T47D (cell line): ENCODE results near the gene HAPLN1.

Source experiments
- DNase-seq, 2 experiments: peaks; one replicate each; pipeline versions ENCODE4 v3.0.0 to v3.0.0-alpha.2; 2011 to 2012; ENCODE audit warnings: low read depth in 1 of 2, low spot score in 1 of 2
- JUND ChIP-seq: IDR thresholded peaks from 2 replicates; pipeline ENCODE4 v1.6.1; 2012; ENCODE audit warnings: low read depth
- in situ Hi-C: cut with HindIII; loops from 2 replicates; pipeline ENCODE4 v1.10.0; 2016; ENCODE audit warnings: low sequenced_read_pairs, low pct_unique_long_range_greater_than_20kb

Gene HAPLN1

DNA sequence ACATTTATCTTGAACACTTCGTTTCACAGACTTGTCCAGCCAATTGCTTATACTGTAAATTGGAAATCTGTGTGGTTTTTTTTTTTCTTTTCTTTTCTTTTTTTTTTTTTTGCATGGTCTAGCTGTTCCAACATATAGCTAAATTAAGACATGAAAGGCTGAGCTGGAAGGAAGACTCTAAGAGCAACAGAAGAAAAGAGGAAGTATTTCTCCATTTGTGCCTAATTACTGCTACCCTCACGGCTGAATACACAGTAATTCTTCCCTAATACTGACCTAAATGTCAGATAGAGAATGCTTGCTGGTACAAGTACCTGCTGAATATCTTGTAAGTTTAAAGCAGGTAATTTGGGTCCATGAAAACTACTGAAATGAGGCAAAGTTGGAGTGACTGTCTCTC is 11.0 kb upstream of the HAPLN1 start:
- in situ Hi-C loops, result no loop called here
- no peak for DNase-seq
- TF ChIP-seq JUND, result no peak

DNA sequence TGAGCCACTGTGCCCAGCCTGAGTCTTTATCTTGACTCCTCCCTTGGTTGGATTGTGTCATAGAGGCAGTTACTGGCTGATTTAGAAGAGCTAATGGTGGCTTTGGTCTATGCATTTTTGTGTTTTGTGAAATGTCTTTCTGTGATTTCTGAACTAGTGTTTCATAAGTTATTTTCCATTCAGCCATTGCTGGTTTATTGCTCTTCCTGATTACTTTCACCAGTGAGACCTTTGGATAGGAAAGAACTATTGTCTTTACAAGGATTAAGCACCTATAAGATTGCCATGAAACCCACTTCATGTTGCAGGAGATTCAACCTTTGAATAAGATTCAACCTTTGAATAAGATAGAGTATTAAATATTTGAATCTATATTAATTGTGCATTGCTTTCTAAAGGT is 8.7 kb upstream of the HAPLN1 start:
- TF ChIP-seq JUND, result no peak
- in situ Hi-C loops, result no loop called here
- DNase-seq, result no peak

DNA sequence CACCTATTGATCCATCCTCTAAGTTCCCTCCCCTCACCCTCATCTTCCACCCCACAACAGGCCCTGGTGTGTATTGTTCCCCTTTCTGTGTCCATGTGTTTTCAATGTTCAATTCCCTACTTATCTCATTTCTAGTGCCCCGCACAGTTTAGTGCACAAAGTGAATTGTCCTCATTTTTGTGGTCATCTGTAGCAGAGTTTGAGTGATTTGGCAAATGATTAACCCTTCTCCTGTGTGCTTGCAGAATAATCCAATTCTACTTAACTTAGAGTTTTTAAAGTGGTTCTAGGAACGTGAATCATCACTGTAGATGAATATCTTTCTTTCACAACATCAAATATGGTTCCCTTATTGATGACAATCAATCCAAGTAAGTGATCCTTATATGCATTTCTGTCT is 6.3 kb upstream of the HAPLN1 start:
- TF ChIP-seq JUND, result no peak
- in situ Hi-C loops, result no loop called here
- no peak for DNase-seq

DNA sequence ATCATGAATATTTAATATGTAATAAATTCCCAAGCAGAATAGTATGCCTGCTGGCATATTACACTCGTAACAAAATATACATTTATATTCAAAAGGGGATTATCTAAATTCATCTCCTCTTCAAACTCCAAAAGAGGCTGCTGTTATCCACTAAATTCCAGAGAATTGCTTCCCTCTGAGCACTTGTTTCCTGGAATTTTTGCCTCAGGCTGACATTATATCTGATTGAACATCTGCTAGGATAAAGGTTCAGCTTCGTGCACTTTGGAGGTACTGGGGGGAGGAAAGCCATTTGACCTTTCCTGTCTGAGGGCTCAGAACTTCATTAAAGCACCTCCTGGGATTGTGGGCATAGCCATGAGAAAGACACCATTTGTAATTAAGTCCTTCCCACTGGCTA is 4.3 kb upstream of the HAPLN1 start:
- TF ChIP-seq JUND, result no peak
- in situ Hi-C loops, result no loop called here
- DNase-seq, result peak in 1 of 2 experiments; percentile 19

DNA sequence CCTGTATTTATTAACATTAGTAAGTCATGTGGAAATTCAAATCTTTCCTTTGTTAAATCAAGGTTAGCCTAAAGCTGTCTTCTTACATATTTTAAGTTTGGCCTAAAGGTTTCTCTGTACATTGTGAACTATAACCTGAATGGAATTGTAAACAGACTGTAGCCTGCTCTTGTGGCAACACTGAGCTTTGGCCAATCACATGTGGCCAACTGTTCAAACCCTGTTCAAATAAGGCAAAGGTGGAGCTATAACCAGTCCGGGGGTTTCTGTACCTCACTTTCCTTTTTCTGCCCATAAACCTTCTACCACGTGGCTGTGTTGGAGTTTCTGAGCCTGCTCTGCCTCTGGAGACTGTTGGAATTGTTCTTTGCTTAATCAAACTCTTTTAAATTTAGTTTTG is 3.3 kb upstream of the HAPLN1 start:
- peak in 1 of 2 experiments; percentile 63 for DNase-seq
- TF ChIP-seq JUND, result no peak
- in situ Hi-C loops, result no loop called here

DNA sequence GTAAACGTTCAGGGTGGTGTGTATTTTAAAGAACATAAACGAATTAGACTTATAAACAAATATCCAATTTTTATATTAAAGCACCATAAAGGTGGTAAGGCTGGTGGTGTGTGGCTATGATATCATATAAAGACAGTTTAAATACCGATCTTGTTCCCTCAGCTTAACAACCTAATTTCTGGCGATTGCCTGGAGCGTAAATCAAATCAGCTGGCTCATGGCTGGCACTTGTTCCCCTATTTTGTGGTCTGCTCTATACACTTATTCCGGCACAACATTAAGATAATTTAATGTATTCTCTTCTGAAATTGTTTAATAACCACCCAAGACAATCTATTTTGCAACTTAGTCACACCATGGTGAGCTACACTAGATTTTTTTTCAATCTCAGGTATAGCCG is 2.4 kb upstream of the HAPLN1 start:
- in situ Hi-C loops, result no loop called here
- DNase-seq, result no peak

DNA sequence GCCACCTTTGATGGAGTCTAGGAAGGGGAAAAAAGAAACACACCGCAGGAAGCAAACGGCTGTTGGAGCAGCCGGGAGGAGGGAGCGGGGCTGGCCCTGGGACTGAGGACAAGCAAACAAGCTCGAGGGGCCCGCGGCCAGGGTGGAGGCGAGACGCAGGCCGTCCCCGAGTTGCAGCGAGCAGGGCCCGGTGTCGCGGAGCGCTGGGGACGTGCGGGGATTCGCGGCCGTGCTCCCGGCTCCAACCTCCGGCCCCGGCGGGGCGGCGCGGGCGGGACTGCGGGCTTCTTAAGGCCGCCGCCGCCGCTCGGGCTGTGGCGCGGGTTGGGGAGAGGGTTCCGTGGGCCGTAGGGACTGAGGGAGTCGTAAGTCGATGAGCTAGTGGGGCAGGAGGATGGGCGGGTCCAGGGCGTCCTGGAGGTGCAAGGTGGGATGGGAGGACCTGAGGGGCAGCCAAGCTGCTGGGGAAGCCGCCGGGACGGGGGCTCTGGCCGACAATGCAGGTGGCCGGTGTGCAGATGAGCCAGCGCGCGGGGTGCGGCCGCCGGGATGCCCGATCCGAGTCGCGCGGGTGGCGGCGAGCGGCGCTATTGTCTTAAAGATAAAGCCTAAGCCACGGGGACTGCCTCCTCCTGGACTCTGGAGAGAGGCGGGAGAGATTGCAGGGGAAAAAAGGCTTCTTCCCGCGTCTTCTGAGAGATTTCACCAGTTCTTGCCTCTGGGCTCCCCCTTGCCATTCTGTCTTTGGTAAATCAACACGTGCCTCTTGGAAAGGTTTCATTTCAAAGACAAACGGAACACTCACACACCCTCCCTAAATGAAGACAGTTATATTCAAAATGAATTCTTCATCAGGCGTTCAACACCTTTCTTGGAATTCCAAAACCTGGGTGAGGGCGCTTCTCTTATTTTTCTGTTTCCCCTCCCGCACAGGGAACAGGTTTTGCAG is 1.6 kb upstream of the HAPLN1 start:
- in situ Hi-C loops, result no loop called here
- peak; percentile 81 to 86 for DNase-seq
- TF ChIP-seq JUND, result no peak

More for the DNA sequence above, 2.4 kb upstream of the HAPLN1 start:
- TF ChIP-seq JUND, result no peak

DNA sequence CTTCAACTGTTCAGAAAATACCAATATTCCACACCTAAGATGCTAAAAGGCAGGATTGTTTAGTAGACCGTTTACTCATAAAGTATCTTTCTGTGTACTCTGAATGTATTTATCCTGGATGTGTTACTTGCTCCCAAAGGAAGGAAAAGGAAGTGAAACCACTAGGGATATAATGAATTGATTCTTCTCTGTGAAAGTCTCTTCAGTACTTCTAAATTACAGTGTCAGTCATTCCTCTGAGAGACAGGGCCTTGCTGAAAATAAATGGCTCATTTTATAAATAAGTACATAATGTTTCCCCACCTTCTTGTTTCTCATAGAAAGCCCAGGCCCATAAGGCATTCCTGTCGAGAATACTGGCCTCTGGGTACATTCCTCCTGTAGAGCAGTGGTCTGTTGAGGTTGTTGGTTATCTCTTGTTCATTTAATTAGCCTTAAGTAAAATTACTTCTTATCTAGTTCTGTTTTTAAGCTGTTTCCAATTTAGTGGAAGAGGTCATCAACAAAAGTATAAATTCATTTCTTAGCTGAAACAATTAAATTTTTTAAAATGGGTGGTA is 1.6 kb downstream of the HAPLN1 start:
- in situ Hi-C loops, result no loop called here
- DNase-seq, result no peak
- TF ChIP-seq JUND, result no peak

DNA sequence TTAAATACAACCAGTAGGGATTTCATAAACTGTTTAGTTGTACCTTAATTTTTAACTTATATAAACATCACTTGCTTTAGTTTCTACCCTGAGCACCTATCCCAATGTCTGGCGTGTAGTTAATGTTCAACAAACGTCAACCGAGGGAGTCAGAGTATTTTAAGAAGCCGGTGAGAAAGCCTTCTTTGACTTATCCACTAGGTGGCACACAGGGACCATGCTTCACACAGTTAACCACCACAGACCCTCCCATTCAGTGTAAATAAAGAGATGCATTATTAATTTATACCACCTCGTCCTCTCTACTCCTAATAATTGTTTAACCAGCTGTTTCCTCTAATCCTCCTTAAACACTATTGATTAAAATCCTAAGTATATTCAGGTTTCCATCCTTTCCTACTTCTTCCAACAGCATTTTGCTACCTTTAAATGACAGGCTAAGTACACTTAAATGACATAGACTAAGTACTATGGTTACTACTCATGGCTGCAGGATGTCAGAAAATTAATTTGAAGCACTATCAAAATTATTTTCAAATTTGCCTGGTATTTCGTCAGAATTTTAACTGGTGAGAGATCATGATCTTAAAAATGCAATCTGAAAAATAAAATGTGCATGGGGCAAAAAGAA is 2.3 kb downstream of the HAPLN1 start:
- peak; percentile 75 to 82 for DNase-seq
- no peak for TF ChIP-seq JUND
- in situ Hi-C loops, result no loop called here

DNA sequence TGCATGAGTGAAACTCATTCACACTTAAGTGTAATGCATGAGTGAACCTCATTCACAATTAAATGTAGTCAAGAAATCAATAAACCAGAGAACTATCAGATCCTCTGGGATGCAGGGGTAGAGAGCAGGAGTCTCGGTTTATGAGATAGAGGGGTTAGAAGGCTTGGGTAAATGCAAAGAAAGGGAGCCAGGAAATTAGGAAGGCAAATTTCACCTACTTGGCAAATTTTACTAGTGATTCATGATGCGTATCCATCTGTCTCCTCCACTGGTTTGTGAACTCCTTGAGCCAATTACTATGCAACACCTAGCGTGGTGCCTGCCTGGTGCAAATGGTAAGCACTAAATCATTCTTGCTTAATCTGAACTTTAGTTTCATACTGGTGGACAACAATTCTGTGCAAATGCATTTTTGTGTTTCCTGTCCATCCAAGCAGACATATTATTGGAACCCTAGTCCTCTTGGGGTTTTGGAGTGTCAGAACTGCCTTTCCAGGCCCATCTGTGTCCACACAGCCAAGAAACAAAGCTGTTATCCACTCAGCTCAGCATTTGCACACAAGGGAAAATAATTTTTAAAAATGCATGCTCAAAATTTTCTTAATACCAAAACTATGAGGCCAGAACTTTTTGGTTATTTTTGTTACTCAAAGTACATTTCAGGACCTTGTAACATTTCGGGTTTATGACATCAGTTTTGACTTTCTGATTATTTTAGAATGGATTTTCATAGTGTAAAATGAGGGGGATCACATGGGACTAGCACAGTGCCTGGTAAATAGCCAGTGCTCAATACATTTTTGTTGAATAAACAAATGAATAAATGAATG is 5.2 kb downstream of the HAPLN1 start:
- in situ Hi-C loops, result no loop called here
- DNase-seq, result no peak
- TF ChIP-seq JUND, result no peak

DNA sequence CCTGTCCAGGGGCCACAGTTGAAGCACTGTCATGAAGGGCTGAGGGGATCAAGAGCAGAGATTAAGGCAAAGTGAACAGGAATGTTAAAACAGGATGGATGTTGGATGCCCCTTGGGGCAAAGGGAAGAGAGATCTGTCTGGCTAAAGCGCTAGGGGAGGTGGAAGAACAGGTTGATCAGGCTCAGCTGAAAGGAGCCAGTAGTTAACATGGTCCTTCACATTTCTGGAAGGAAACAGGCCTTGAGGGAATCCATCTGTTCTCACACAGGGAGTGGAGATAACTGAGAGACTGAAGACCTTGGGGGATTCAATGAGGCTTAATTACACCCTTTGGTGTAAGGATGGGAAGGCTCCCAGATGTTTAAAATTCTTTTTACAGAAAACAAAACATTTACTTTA is 5.8 kb downstream of the HAPLN1 start:
- DNase-seq, result peak in 1 of 2 experiments; percentile 60
- TF ChIP-seq JUND, result no peak
- in situ Hi-C loops, result no loop called here

DNA sequence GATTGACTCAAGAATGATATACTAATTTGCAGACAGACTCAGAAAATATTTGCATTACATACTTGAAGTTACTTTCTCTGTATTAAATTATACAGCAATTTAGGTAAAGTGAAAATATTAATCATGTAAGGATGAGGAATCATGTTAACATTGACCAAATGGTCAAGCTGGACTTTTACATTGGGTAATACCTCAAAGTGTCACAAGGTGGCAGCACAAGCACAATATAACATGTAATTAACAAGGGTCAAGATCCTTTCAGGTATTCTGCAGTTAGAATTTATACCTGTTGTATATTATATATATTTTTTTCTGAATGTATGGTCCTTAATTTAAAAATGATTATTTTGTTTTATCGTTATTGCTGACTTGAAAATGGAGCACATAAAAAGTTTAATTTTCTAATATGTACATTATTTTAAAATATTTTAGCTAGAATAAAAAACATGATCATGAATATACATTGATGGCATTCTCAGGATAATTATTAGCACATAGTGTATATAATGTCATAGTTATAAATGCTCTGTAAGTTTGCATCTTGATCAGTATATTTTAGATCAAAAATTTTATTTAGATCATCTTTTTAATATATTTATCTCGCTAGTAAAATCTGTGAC is 8.6 kb downstream of the HAPLN1 start:
- in situ Hi-C loops, result no loop called here
- DNase-seq, result peak in 1 of 2 experiments; percentile 77
- no peak for TF ChIP-seq JUND
